Lower lobe of right lung (tissue), 2 donors: ENCODE results near the gene IFT172. TPM values are rescaled to one million over a fixed set of nuclear protein-coding genes. Genes with fewer than 3 reads are reported as not detected.
"Not testable (repeated sequence)": the region's sequence is repeated elsewhere in the genome, so short reads cannot be mapped to it uniquely, and the experiment has no call there.

Experiments
- ATAC-seq, 2 donors: fragments of 200-7000 bp; cut with Tn5 transposase; one replicate each; pipeline ENCODE4 v1.9.1; 2020 to 2022; ENCODE audit warnings: mild to moderate bottlenecking in 2 of 2, moderate library complexity in 2 of 2
- DNase-seq: peaks from one replicate; pipeline ENCODE4 v3.0.0-alpha.2; 2020
- H3K27ac ChIP-seq: fragments of 200-600 bp; one replicate; pipeline ENCODE4 v1.8.0; 2022
- H3K27me3 ChIP-seq: fragments of 200-600 bp; one replicate; pipeline ENCODE4 v1.8.0; 2022; ENCODE audit warnings: low read depth
- H3K36me3 ChIP-seq: fragments of 200-600 bp; one replicate; pipeline ENCODE4 v1.8.0; 2022; ENCODE audit warnings: mild to moderate bottlenecking
- H3K4me1 ChIP-seq: fragments of 200-600 bp; one replicate; pipeline ENCODE4 v1.8.0; 2022
- H3K4me3 ChIP-seq: fragments of 200-600 bp; one replicate; pipeline ENCODE4 v1.8.0; 2022; ENCODE audit warnings: mild to moderate bottlenecking
- H3K9me3 ChIP-seq: fragments of 200-600 bp; one replicate; pipeline ENCODE4 v1.8.0; 2022
- CTCF ChIP-seq: fragments of 200-600 bp; IDR thresholded peaks from one replicate; pipeline ENCODE4 v1.8.0; 2022; ENCODE audit warnings: antibody characterized with exemption, mild to moderate bottlenecking
- intact Hi-C: fragments of 100-400 bp; cut with DNase I; formaldehyde crosslinking; loops from one replicate; pipeline ENCODE4 v1.11.0; 2022
- long read RNA-seq: library from polyadenylated mRNA; unstranded; transcript quantifications from one replicate; pipeline ENCODE4 v2.0.0, GENCODE V29; 2021
- total RNA-seq: library from RNA; stranded (reverse); fragmentation: NEBNext Ultra II Directional; extraction: Animal tissue kit (Norgen Biotek cat#: 25700); gene quantifications from one replicate; pipeline ENCODE4 v1.2.1, GENCODE V29; 2021
- donor health status: DM: no; HTN: yes; CAD: no; lungs with severe emphysema.

IFT172 gene
- 38.1 TPM for total RNA-seq
- long read RNA-seq, full-length matches to known transcripts, result 5 of 25 reads
- long read RNA-seq, partial matches to known transcripts, result 6 of 25 reads
- long read RNA-seq, other reads (novel, unspliced or antisense), result 14 of 25 reads

GRCh38 chr2:27489498-27490397 is at the start of gene IFT172:
Gene IFT172, minus strand, starts transcription at chr2:27489743. Its CDS starts 90 bp downstream, at chr2:27489653.
- peaks cover 10% of the 10 kb centered on the region for H3K27me3 ChIP-seq
- no peak for TF ChIP-seq CTCF
- intact Hi-C loops, result no loop called here
- peaks cover 17% of the 10 kb centered on the region for H3K4me1 ChIP-seq
- peak; percentile 97 to 99 for ATAC-seq
- H3K36me3 ChIP-seq, result peaks cover 12% of the 10 kb centered on the region
- peak within 1 kb of the TSS; percentile 70 for H3K4me3 ChIP-seq
- H3K9me3 ChIP-seq, result no peaks in the 10 kb centered on the region
- peak; percentile 100 for DNase-seq
- H3K27ac ChIP-seq, result peak within 1 kb of the TSS; percentile 74

- ATAC-seq, H3K27ac ChIP-seq, H3K4me3 ChIP-seq, DNase-seq, H3K4me1 ChIP-seq, H3K27me3 ChIP-seq, H3K9me3 ChIP-seq, H3K36me3 ChIP-seq, intact Hi-C loops: not testable (repeated sequence)
These were observed 49.4 kb upstream of the IFT172 start for GRCh38 chr2:27538839-27539450.

GRCh38 chr2:27537287-27537686 is 47.7 kb upstream of the IFT172 start:
- no peaks in the 10 kb centered on the region for H3K4me1 ChIP-seq
- TF ChIP-seq CTCF, result no peak
- no peak for DNase-seq
- no peak overlapping the region for H3K4me3 ChIP-seq
- intact Hi-C loops, result no loop called here
- no peaks in the 10 kb centered on the region for H3K9me3 ChIP-seq
- H3K27me3 ChIP-seq, result no peaks in the 10 kb centered on the region
- ATAC-seq, result no peak
- H3K27ac ChIP-seq, result no peak overlapping the region
- no peaks in the 10 kb centered on the region for H3K36me3 ChIP-seq

GRCh38 chr2:27531983-27532382 is 42.4 kb upstream of the IFT172 start:
- no peaks in the 10 kb centered on the region for H3K9me3 ChIP-seq
- no peak for TF ChIP-seq CTCF
- no peaks in the 10 kb centered on the region for H3K27me3 ChIP-seq
- intact Hi-C loops, result no loop called here
- H3K27ac ChIP-seq, result no peak overlapping the region
- DNase-seq (no peak), ATAC-seq (no peak)
- H3K4me3 ChIP-seq, result no peak overlapping the region
- no peaks in the 10 kb centered on the region for H3K4me1 ChIP-seq
- no peaks in the 10 kb centered on the region for H3K36me3 ChIP-seq

GRCh38 chr2:27527182-27527581 is 37.6 kb upstream of the IFT172 start:
- H3K4me3 ChIP-seq, result no peak overlapping the region
- intact Hi-C loops, result no loop called here
- no peaks in the 10 kb centered on the region for H3K36me3 ChIP-seq
- ATAC-seq (no peak), DNase-seq (no peak)
- peaks cover 4% of the 10 kb centered on the region for H3K27me3 ChIP-seq
- H3K9me3 ChIP-seq, result no peaks in the 10 kb centered on the region
- no peak overlapping the region for H3K27ac ChIP-seq
- no peak for TF ChIP-seq CTCF
- H3K4me1 ChIP-seq, result no peaks in the 10 kb centered on the region
